Stimulated activated CD4-positive, alpha-beta T cell treated with anti-CD3 and anti-CD28 coated beads, Interleukin-15, amount 100 ng/mL, for 24 hours (primary cell): ENCODE results near the gene NLK.

Source experiments
- DNase-seq: peaks from one replicate; pipeline ENCODE4 v3.0.0-alpha.2; 2020

NLK gene

DNA sequence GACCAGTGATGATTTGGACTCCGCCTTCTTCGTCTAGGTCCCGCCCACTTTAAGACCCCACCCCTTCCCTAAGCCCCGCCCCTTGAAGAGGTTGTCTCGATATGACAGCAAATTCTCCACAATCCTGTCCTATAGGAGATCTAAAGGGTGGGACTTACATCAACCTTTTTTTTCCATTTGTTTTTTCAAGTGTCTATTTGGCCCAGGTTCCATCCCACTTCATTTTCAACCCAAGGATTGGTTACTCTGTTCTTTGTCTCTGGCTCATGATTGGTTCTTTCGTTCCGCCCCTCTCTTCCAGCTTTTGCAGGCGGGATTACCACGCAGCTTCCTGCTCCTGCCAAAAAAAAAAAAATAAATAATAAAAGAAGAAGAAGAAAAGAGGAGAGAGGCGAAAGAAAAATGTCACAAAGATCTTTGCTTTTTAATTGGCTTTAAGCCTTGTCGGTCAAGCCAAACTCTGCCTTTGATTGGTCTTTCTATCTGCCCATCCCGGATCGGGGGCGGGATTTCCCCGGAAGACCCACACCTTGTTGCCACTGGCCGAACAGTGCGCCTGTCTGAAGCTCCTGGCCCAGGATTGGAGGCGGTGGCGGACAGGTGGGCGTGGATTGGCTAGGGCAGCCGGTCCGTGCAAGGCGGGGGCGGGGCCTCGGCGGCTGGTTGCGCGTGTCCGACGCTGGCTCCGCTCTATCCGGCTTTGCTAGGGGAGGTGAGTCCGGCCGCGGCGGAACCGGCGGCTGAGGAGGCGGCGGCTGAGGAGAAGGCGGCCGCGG, 1.2 kb upstream of the NLK start:
- DNase-seq = peak; percentile 100

DNA sequence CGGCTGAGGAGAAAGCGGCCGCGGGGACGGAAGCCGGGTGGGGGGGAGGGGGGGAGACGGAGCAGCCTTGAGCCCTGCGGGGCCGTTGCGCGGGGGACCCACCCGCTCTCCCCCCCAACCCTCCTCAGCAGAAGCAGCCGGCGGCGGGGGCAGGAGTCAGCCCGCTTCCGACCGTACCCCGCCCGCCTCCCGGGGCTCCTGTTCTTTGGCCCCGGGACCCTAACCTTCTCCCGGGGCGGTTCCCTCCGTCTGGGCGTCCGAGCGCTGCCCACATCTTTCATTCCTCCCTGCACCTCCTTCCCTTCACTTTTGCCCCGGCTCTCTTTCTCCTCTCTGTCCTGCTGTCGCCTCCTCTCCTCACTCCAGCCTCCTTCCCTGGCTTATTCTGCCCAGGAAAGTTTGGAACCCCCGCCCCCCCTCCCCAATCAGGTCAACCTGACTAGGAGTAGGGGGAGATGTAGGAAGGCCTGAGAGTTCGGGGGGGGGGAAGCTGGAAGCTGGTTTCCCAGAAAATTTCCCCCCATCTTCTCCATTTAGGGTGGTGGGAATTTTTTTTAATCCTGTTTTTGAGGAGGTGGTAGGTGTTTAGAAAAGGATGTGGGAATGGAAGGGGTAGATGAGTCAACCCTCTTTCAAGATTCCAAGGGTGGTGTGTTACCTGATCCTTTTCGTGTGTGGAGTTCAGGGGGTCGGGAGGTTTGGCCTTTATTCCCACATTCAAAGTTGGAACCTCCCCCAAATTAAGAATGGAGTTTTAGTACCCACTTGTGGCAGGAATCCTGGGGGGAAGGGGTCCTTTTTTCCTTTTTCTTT, 427 bp upstream of the NLK start:
- DNase-seq = no peak

DNA sequence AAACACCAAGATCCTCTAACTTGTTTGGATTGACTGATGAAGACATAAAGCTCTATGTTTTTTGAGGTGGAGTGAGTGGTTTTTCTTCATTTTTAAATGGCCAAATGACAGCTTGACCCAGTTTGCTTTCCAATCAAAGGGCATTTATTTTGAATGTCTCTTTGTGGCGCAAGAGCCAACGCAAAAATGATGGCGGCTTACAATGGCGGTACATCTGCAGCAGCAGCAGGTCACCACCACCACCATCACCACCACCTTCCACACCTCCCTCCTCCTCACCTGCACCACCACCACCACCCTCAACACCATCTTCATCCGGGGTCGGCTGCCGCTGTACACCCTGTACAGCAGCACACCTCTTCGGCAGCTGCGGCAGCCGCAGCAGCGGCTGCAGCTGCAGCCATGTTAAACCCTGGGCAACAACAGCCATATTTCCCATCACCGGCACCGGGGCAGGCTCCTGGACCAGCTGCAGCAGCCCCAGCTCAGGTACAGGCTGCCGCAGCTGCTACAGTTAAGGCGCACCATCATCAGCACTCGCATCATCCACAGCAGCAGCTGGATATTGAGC, 329 bp downstream of the NLK start:
- no peak for DNase-seq

DNA sequence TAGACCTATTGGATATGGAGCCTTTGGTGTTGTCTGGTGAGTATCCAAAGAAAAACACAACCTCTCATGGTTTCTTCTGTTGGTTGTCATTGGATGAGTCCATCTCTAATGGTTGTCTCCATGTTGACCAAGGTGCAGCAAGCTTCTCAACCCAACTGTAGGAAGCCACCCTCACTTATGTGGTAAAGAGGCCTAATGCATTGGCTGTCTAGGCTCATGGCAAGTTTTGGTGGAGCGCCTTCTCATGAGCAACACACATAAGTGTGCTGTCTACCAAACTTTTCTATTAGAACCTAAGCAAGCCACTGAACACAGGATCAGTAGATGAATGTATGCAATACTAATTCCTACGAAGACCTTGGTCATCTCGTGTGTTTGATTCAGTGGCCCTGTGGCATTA, 819 bp downstream of the NLK start:
- DNase-seq = no peak

DNA sequence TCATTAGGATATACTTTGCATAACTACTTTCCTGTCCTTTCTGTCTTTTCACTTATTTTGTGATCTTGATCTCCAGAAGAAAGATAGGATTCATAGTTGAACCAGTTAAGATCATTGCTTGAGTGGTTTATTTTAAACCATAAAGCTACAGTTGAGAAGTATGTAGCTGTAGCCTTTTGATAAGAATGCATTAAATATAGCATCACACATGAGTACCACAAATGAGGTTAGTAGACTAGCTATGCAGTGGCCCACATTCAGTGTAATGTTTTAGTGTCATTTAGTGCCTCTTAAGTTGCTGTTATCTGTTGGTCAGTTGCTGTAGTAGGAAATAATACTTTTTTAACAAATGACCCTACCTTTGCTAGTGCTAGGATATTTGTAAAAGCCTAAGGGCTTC, 1.3 kb downstream of the NLK start:
- no peak for DNase-seq

DNA sequence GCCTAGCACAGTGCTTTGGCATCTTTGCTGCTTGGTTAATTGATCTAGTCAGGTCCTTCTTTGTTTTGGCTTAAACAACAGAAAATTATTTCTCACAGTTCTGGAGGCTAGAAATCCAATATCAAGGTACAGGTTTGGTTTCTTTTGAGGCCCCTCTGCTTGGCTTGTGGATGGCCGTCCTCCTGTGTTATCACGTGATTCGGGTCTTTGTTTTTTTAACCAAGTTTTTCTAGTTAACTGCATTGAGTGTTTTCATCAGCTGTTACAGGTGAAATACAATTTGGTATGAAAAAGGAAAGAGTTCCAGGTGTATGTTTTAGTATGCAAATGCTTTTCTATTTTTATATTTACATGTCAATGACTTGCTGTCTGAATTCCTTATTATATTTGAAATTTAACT, 2.8 kb downstream of the NLK start:
- DNase-seq = no peak

GRCh38 chr17:28046034-28046825, 3.8 kb downstream of the NLK start:
- no peak for DNase-seq

- no peak for DNase-seq
Measured at GRCh38 chr17:28047806-28048205, 5.3 kb downstream of the NLK start.

DNA sequence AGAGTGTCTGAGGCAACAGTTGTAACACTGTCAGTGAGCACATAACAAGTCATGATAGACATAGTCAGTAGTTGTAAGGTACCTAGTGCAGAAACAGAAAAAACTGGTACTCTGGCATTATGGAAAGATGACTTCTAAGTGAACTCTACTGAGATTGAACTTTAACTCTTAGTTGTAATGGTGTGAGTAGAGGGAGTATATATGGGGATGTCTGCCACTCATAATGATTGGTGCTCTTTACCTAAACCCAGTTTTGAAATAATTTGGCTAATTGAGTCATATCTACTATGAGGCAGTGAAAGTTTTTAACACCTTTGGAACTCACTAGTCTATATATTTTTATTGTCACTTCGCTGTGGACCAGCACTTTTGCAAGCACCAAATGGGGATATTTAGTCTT, 6.6 kb downstream of the NLK start:
- DNase-seq = no peak

DNA sequence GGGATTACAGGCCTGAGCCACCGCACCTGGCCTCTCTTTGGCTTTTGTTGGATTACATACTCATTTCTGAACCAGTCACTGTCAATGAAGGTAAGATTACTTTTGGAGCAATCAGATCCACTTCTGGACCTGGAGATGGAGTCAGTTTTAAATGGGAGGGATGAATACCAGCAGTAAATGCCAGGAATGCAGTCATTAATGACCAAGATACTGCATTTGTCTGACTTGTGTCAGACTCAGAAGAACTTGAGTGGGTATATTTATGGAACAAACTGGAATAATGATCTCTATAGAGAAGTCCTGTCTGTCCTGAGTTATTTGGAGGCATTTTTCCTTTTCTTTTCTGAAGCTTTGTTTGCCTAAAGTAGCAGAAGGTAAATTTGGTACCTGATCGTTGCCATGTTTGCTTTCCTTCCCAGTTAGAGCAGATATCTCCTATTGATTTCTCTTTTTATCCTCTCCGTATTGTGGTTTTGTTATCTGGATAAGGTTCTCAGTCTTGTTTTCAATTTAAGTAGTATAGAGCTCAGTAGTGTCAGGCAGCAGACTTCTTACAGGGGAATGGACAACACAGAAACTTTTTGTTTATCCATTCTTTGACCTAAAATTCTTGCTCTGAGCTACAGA, 10.7 kb downstream of the NLK start:
- no peak for DNase-seq

- no peak for DNase-seq
Measured at GRCh38 chr17:28053725-28054124, 11.2 kb downstream of the NLK start.

GRCh38 chr17:28055546-28056275, 13.2 kb downstream of the NLK start:
- DNase-seq = no peak

DNA sequence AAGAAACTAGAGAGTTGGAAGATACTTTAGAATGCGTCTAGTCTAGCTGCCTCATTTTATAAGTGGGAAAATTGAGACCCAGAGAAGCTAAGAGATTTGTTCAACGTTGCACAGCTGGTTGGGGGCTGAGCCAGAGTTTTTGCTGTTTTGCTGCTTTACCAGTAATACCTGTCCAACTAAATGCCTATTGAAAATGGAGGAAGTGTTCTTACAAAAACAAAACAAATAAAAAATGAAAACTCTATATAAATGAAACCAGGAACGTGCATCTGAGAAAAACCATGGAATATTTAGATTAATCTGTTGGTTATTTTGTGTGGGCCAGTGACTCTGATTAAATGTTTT, 13.8 kb downstream of the NLK start:
- no peak for DNase-seq

GRCh38 chr17:28057731-28058246, 15.3 kb downstream of the NLK start:
- DNase-seq = no peak

DNA sequence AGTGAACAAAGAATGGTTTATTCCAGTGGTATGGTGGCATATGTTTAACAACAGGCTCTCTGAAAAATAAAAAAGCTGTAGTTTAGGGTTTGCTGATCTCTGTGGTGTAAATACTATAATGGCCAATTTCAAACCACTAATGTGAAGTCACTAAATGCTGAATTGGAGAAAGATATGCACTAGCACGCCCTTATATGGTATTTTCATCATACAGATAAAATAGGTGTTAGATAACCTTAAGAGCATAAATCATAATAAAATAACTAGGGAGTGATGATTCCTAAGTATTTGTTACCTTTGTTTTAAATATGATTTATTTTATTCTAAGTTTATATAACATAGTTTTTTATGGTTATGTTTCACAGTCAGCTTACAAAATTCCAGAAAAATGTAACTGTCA, 17.2 kb downstream of the NLK start:
- DNase-seq = no peak

DNA sequence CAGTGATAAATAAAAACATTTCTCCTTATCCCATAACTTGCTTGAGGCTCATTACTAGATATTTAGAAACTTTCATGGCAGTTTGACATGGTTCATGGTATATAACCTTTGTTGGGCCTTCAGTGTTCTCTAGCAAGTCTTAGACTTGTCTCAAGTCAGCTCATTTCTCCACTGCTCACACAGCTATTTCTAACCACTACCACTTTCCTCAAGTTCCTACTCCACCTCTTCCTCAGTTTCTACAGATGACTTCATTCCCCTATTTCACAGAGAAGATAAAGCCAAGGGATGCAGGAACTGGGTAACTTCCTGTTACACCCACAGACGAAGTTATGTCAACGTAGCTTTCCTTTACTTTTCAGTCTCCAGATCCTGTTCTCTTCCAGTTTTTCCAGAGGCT, 23.2 kb downstream of the NLK start:
- DNase-seq = no peak

DNA sequence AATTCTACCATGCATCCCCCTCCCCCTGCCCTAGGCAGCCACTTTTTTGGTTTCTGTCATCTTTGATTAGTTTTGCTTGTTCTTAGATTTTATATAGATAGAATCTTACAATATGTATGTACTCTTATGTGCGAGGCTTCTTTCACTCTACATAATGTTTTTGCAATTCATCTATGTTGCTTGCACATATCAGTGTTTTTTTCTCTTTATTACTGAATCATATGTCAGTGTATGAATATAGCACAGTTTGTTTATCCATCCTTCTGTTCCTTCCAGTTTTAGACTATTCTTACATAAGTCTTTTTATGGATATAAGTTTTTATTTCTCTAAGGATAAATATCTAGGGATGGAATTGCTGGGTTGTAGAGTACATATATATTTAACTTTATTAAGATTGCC, 26.6 kb downstream of the NLK start:
- DNase-seq = no peak

GRCh38 chr17:28071179-28071578, 28.7 kb downstream of the NLK start:
- DNase-seq = no peak

DNA sequence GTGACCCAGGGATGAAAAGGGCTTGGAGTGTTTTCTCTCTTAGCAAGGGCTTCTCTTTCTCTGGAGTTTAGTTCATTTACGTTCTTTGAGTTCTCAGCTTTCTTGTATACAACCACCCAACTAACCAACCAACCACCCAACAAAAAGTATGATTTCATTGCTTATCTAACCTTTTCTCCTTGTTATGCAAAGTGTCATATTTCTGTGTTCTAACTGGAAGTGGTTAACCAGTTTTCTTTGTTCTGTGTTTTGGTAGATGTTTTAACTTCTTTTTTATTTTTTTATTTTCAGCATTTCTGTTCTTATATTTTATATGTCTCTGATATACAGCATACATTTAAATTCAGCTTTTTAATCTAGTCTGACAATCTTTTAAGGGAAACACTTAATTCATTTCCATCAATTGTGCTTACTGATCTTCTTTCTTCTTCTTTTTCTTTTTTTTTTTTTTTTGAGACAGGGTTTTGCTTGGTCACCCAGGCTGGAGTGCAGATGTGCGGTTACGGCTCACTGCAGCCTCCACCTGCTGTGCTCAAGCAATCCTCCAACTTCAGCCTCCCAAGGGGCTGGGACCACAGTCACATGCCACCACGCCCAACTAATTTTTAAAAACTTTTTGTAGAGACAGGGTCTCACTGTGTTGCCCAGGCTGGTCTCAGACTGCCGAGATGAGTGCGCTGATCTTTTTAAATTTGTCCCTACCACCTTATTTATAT, 29.6 kb downstream of the NLK start:
- DNase-seq = no peak

DNA sequence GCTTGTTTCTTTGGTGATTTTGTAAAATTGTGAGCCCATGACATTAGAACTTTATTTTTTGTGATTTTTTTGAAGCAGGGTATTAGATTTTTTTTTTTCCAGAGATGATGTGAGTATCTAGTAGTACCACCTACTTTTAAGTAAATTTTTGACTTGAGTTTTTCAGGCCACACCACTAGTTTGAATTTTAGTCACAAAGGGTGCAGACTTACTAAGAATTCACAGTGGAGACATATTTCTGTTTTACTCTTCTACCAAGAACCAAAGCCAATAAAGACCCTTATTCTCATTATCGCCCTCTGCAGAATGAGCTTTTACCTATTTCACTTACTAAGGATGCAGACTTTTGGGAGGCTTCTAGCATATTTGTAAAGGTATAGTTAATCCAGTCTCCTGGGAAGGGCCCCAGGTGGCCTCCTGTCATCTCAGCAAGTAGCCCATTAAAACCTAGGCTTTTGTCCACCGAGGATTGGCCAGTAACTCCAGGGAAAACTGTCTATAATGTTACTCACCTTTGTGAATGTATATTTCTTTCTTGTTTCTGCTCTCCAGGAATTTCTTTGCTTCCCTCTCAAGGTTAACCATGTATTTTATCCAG, 30.6 kb downstream of the NLK start:
- no peak for DNase-seq

DNA sequence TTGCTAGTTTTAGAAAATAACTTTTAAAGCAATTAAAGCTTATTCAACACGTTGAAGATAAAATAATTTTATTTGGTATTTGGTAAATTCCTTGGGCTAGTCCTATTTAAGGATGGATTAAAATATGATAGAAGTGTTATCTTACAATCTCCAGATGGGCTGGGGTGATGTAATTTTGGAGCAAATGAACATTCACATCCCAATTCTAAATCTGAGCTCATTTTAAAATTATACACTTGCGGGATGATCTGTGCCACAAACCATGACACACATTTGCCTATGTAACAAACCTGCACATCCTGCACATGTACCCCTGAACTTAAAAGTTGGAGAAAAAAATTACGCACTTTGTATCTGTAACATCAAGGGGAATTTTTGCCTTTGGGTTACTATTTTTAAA, 31.5 kb downstream of the NLK start:
- DNase-seq = no peak
